ENCODE results near the gene USP3.

GRCh38 chr15:63497642-63498467 lies 6.5 kb upstream of the USP3 start:
- TF ChIP-seq POLR2AphosphoS5 (IDR thresholded peaks at IDR 0.05), result peak; percentile 13
- no peak for TF ChIP-seq CTCF (IDR thresholded peaks at IDR 0.05)
